Measurements from ENCODE around the gene BCKDK.

Gene BCKDK

GRCh38 chr16:31080756-31081419 lies 27.3 kb upstream of the BCKDK start:
- H3K36me3 ChIP-seq (ENCODE audit: control insufficient read depth in 2 of 2, insufficient read depth in 2 of 2, low read length in 2 of 2), result peaks cover 50 to 58% of the 10 kb centered on the region in 2 donors
- H3K9ac ChIP-seq (ENCODE audit: low read length in 2 of 2), result no peak overlapping the region

GRCh38 chr16:31081428-31082351 lies 26.5 kb upstream of the BCKDK start:
- H3K4me3 ChIP-seq (ENCODE audit: low read length in 2 of 2), result no peak overlapping the region
- H3K27me3 ChIP-seq (ENCODE audit: control insufficient read depth in 1 of 2, insufficient read depth in 2 of 2, low read length in 2 of 2), result no peaks in the 10 kb centered on the region
- no peak overlapping the region for H3K27ac ChIP-seq (ENCODE audit: low read length)
- peaks cover 2% of the 10 kb centered on the region for H3K4me1 ChIP-seq (ENCODE audit: control insufficient read depth, insufficient read depth, low read length)
- H3K36me3 ChIP-seq (ENCODE audit: control insufficient read depth in 2 of 2, insufficient read depth in 2 of 2, low read length in 2 of 2), result peaks cover 44 to 53% of the 10 kb centered on the region in 2 donors
- no peaks in the 10 kb centered on the region for H3K9me3 ChIP-seq (ENCODE audit: control insufficient read depth in 2 of 2, low read length in 2 of 2)
- no peak overlapping the region for H3K9ac ChIP-seq (ENCODE audit: low read length in 2 of 2)

More at GRCh38 chr16:31080756-31081419, 27.3 kb upstream of the BCKDK start:
- H3K9me3 ChIP-seq (ENCODE audit: control insufficient read depth in 2 of 2, low read length in 2 of 2), result no peaks in the 10 kb centered on the region
- H3K27me3 ChIP-seq (ENCODE audit: control insufficient read depth in 1 of 2, insufficient read depth in 2 of 2, low read length in 2 of 2), result no peaks in the 10 kb centered on the region
- peaks cover 2% of the 10 kb centered on the region for H3K4me1 ChIP-seq (ENCODE audit: control insufficient read depth, insufficient read depth, low read length)
- no peak overlapping the region for H3K27ac ChIP-seq (ENCODE audit: low read length)
- no peak overlapping the region for H3K4me3 ChIP-seq (ENCODE audit: low read length in 2 of 2)

GRCh38 chr16:31082368-31083045 lies 25.7 kb upstream of the BCKDK start:
- H3K9ac ChIP-seq (ENCODE audit: low read length in 2 of 2), result no peak overlapping the region
- H3K9me3 ChIP-seq (ENCODE audit: control insufficient read depth in 2 of 2, low read length in 2 of 2), result no peaks in the 10 kb centered on the region
- peaks cover 36 to 45% of the 10 kb centered on the region in 2 donors for H3K36me3 ChIP-seq (ENCODE audit: control insufficient read depth in 2 of 2, insufficient read depth in 2 of 2, low read length in 2 of 2)
- no peak overlapping the region for H3K4me3 ChIP-seq (ENCODE audit: low read length in 2 of 2)
- no peak overlapping the region for H3K27ac ChIP-seq (ENCODE audit: low read length)
- no peaks in the 10 kb centered on the region for H3K27me3 ChIP-seq (ENCODE audit: control insufficient read depth in 1 of 2, insufficient read depth in 2 of 2, low read length in 2 of 2)
- peaks cover 2% of the 10 kb centered on the region for H3K4me1 ChIP-seq (ENCODE audit: control insufficient read depth, insufficient read depth, low read length)

- no peak overlapping the region for H3K4me3 ChIP-seq (ENCODE audit: low read length in 2 of 2)
- no peak overlapping the region for H3K27ac ChIP-seq (ENCODE audit: low read length)
- no peak overlapping the region for H3K9ac ChIP-seq (ENCODE audit: low read length in 2 of 2)
- no peaks in the 10 kb centered on the region for H3K9me3 ChIP-seq (ENCODE audit: control insufficient read depth in 2 of 2, low read length in 2 of 2)
- H3K36me3 ChIP-seq (ENCODE audit: control insufficient read depth in 2 of 2, insufficient read depth in 2 of 2, low read length in 2 of 2), result peaks cover 34 to 39% of the 10 kb centered on the region in 2 donors
- H3K27me3 ChIP-seq (ENCODE audit: control insufficient read depth in 1 of 2, insufficient read depth in 2 of 2, low read length in 2 of 2), result no peaks in the 10 kb centered on the region
- peaks cover 2% of the 10 kb centered on the region for H3K4me1 ChIP-seq (ENCODE audit: control insufficient read depth, insufficient read depth, low read length)
Measured at GRCh38 chr16:31083081-31083480, 25.1 kb upstream of the BCKDK start.

GRCh38 chr16:31083556-31083955 lies 24.6 kb upstream of the BCKDK start:
- H3K36me3 ChIP-seq (ENCODE audit: control insufficient read depth in 2 of 2, insufficient read depth in 2 of 2, low read length in 2 of 2), result peaks cover 31 to 37% of the 10 kb centered on the region in 2 donors
- no peak overlapping the region for H3K27ac ChIP-seq (ENCODE audit: low read length)
- no peaks in the 10 kb centered on the region for H3K9me3 ChIP-seq (ENCODE audit: control insufficient read depth in 2 of 2, low read length in 2 of 2)
- peaks cover 2% of the 10 kb centered on the region for H3K4me1 ChIP-seq (ENCODE audit: control insufficient read depth, insufficient read depth, low read length)
- H3K27me3 ChIP-seq (ENCODE audit: control insufficient read depth in 1 of 2, insufficient read depth in 2 of 2, low read length in 2 of 2), result no peaks in the 10 kb centered on the region
- no peak overlapping the region for H3K9ac ChIP-seq (ENCODE audit: low read length in 2 of 2)
- no peak overlapping the region for H3K4me3 ChIP-seq (ENCODE audit: low read length in 2 of 2)

- Histone ChIP-seq H3K4me3 (ENCODE audit: low read length in 2 of 2) (no peak overlapping the region), H3K27me3 (ENCODE audit: control insufficient read depth in 1 of 2, insufficient read depth in 2 of 2, low read length in 2 of 2) (no peaks in the 10 kb centered on the region), H3K9ac (ENCODE audit: low read length in 2 of 2) (no peak overlapping the region), H3K9me3 (ENCODE audit: control insufficient read depth in 2 of 2, low read length in 2 of 2) (no peaks in the 10 kb centered on the region), H3K27ac (ENCODE audit: low read length) (no peak overlapping the region), H3K36me3 (ENCODE audit: control insufficient read depth in 2 of 2, insufficient read depth in 2 of 2, low read length in 2 of 2) (peaks cover 27 to 38% of the 10 kb centered on the region in 2 donors), H3K4me1 (ENCODE audit: control insufficient read depth, insufficient read depth, low read length) (peaks cover 2% of the 10 kb centered on the region)
Measured at GRCh38 chr16:31083981-31084380, 24.2 kb upstream of the BCKDK start.

GRCh38 chr16:31084584-31085302 lies 23.4 kb upstream of the BCKDK start:
- H3K4me1 ChIP-seq (ENCODE audit: control insufficient read depth, insufficient read depth, low read length), result peaks cover 2% of the 10 kb centered on the region
- no peak overlapping the region for H3K9ac ChIP-seq (ENCODE audit: low read length in 2 of 2)
- no peak overlapping the region for H3K4me3 ChIP-seq (ENCODE audit: low read length in 2 of 2)
- no peaks in the 10 kb centered on the region for H3K27me3 ChIP-seq (ENCODE audit: control insufficient read depth in 1 of 2, insufficient read depth in 2 of 2, low read length in 2 of 2)
- H3K9me3 ChIP-seq (ENCODE audit: control insufficient read depth in 2 of 2, low read length in 2 of 2), result no peaks in the 10 kb centered on the region
- H3K27ac ChIP-seq (ENCODE audit: low read length), result no peak overlapping the region
- peaks cover 24 to 34% of the 10 kb centered on the region in 2 donors for H3K36me3 ChIP-seq (ENCODE audit: control insufficient read depth in 2 of 2, insufficient read depth in 2 of 2, low read length in 2 of 2)

GRCh38 chr16:31085411-31085810 lies 22.8 kb upstream of the BCKDK start:
- Histone ChIP-seq H3K36me3 (ENCODE audit: control insufficient read depth in 2 of 2, insufficient read depth in 2 of 2, low read length in 2 of 2) (peaks cover 20 to 30% of the 10 kb centered on the region in 2 donors), H3K9me3 (ENCODE audit: control insufficient read depth in 2 of 2, low read length in 2 of 2) (no peaks in the 10 kb centered on the region), H3K4me1 (ENCODE audit: control insufficient read depth, insufficient read depth, low read length) (peaks cover 2% of the 10 kb centered on the region), H3K9ac (ENCODE audit: low read length in 2 of 2) (no peak overlapping the region), H3K27me3 (ENCODE audit: control insufficient read depth in 1 of 2, insufficient read depth in 2 of 2, low read length in 2 of 2) (no peaks in the 10 kb centered on the region), H3K27ac (ENCODE audit: low read length) (no peak overlapping the region), H3K4me3 (ENCODE audit: low read length in 2 of 2) (no peak overlapping the region)

GRCh38 chr16:31085873-31086628 lies 22.1 kb upstream of the BCKDK start:
- Histone ChIP-seq H3K27ac (ENCODE audit: low read length) (no peak overlapping the region), H3K9ac (ENCODE audit: low read length in 2 of 2) (no peak overlapping the region), H3K9me3 (ENCODE audit: control insufficient read depth in 2 of 2, low read length in 2 of 2) (no peaks in the 10 kb centered on the region), H3K27me3 (ENCODE audit: control insufficient read depth in 1 of 2, insufficient read depth in 2 of 2, low read length in 2 of 2) (no peaks in the 10 kb centered on the region), H3K4me3 (ENCODE audit: low read length in 2 of 2) (no peak overlapping the region), H3K4me1 (ENCODE audit: control insufficient read depth, insufficient read depth, low read length) (peaks cover 2% of the 10 kb centered on the region), H3K36me3 (ENCODE audit: control insufficient read depth in 2 of 2, insufficient read depth in 2 of 2, low read length in 2 of 2) (peaks cover 16 to 31% of the 10 kb centered on the region in 2 donors)

- Histone ChIP-seq H3K36me3 (ENCODE audit: control insufficient read depth in 2 of 2, insufficient read depth in 2 of 2, low read length in 2 of 2) (peaks cover 14 to 30% of the 10 kb centered on the region in 2 donors), H3K9me3 (ENCODE audit: control insufficient read depth in 2 of 2, low read length in 2 of 2) (no peaks in the 10 kb centered on the region), H3K27ac (ENCODE audit: low read length) (no peak overlapping the region), H3K4me1 (ENCODE audit: control insufficient read depth, insufficient read depth, low read length) (peaks cover 2% of the 10 kb centered on the region), H3K4me3 (ENCODE audit: low read length in 2 of 2) (no peak overlapping the region), H3K9ac (ENCODE audit: low read length in 2 of 2) (no peak overlapping the region), H3K27me3 (ENCODE audit: control insufficient read depth in 1 of 2, insufficient read depth in 2 of 2, low read length in 2 of 2) (no peaks in the 10 kb centered on the region)
Measured at GRCh38 chr16:31086629-31086906, 21.6 kb upstream of the BCKDK start.
